PC-3 (cell line): ENCODE data around the gene CLDN22. TPM values are rescaled to one million over a fixed set of nuclear protein-coding genes. Genes with fewer than 3 reads are reported as not detected.

Experiments used
- ATAC-seq: fragments of 200-7000 bp; cut with Tn5 transposase; 2 replicates; pipeline ENCODE4 v1.9.1; 2020; ENCODE audit warnings: mild to moderate bottlenecking, moderate library complexity
- BruUV-seq: library from RNA; stranded (reverse); fragments of 400-500 nt; replicated peaks from 2 replicates; lab custom pipeline; 2021; lab: Mats Ljungman, UMichigan
- CTCF ChIA-PET: fragments of 300-600 bp; sonication (Branson Sonifier 250); formaldehyde crosslinking; loops from one replicate; lab custom pipeline; 2022; ENCODE audit warnings: antibody characterized with exemption; lab: Charles Lee
- POLR2A ChIA-PET: fragments of 300-600 bp; sonication (Branson Sonifier 250); formaldehyde crosslinking; loops from one replicate; lab custom pipeline; 2022; ENCODE audit warnings: antibody characterized with exemption; ENCODE audit not compliant: unreplicated experiment; lab: Charles Lee
- DNase-seq: peaks from one replicate; pipeline ENCODE4 v3.0.0-alpha.2; 2015
- H2AFZ ChIP-seq: fragments of 300-600 bp; sonication (generic); 2 replicates; pipeline ENCODE4 v1.6.0; 2016; ENCODE audit warnings: antibody characterized with exemption, low read length
- H3F3A ChIP-seq: fragments of 300-600 bp; sonication (generic); one replicate; pipeline ENCODE4 v1.6.0; 2017; ENCODE audit warnings: antibody characterized with exemption, low read length, control low read depth, mild to moderate bottlenecking; ENCODE audit not compliant: unreplicated experiment
- H3K27ac ChIP-seq: fragments of 300-600 bp; sonication (generic); 2 replicates; pipeline ENCODE4 v1.5.1; 2016; ENCODE audit warnings: mild to moderate bottlenecking, low read length
- H3K27me3 ChIP-seq: fragments of 300-600 bp; sonication (generic); 2 replicates; pipeline ENCODE4 v1.6.1; 2016; ENCODE audit warnings: low read length, mixed read lengths
- H3K36me3 ChIP-seq: fragments of 300-600 bp; sonication (generic); 2 replicates; pipeline ENCODE4 v1.6.1; 2016; ENCODE audit warnings: low read depth, mixed run types, low read length, mixed read lengths
- H3K4me1 ChIP-seq: fragments of 300-600 bp; sonication (generic); 2 replicates; pipeline ENCODE4 v1.5.1; 2016; ENCODE audit warnings: low read length; ENCODE audit not compliant: insufficient read depth
- H3K4me2 ChIP-seq: fragments of 300-600 bp; sonication (generic); 2 replicates; pipeline ENCODE4 v1.6.0; 2016; ENCODE audit warnings: low read length
- H3K4me3 ChIP-seq: fragments of 300-600 bp; sonication (generic); 2 replicates; pipeline ENCODE4 v1.5.1; 2016; ENCODE audit warnings: mild to moderate bottlenecking, low read length, mixed read lengths
- H3K79me2 ChIP-seq: fragments of 300-600 bp; sonication (generic); 2 replicates; pipeline ENCODE4 v1.6.1; 2017; ENCODE audit warnings: low read length, mixed read lengths
- H3K9ac ChIP-seq: fragments of 300-600 bp; sonication (generic); 2 replicates; pipeline ENCODE4 v1.6.0; 2016; ENCODE audit warnings: mild to moderate bottlenecking, low read length
- H3K9me2 ChIP-seq: fragments of 300-600 bp; sonication (generic); replicated peaks from 2 replicates; pipeline ENCODE4 v1.6.1; 2016; ENCODE audit warnings: mixed run types, low read length, mixed read lengths
- H3K9me3 ChIP-seq: fragments of 300-600 bp; sonication (generic); 2 replicates; pipeline ENCODE4 v1.6.1; 2016; ENCODE audit warnings: low read length, mixed read lengths
- H4K20me1 ChIP-seq: fragments of 300-600 bp; sonication (generic); 2 replicates; pipeline ENCODE4 v1.6.1; 2016; ENCODE audit warnings: low read length, mixed read lengths
- EZH2 ChIP-seq: fragments of 300-600 bp; sonication (generic); IDR thresholded peaks from one replicate; pipeline ENCODE4 v1.6.1; 2017; ENCODE audit warnings: antibody characterized with exemption, mild to moderate bottlenecking, low read length; ENCODE audit not compliant: unreplicated experiment
- EZH2phosphoT487 ChIP-seq: fragments of 300-600 bp; sonication (generic); IDR thresholded peaks from 2 replicates; pipeline ENCODE4 v1.6.1; 2018; ENCODE audit warnings: mild to moderate bottlenecking, antibody characterized with exemption, low read length, borderline replicate concordance
- intact Hi-C: fragments of 100-400 bp; cut with micrococcal nuclease; formaldehyde crosslinking; loops from 2 replicates; pipeline ENCODE4 v1.9.0; 2023
- total RNA-seq: library from RNA; depleted of rRNA; stranded (reverse); fragments of >200 nt; gene quantifications from 2 replicates; pipeline ENCODE4 v1.2.3, GENCODE V29; 2014
- TF ChIP-seq, protein P1 (sequence below): fragments of 300-600 bp; sonication (generic); conservative IDR thresholded peaks from 2 replicates; pipeline ENCODE4 v1.5.1; 2017; ENCODE audit warnings: antibody characterized with exemption, low read depth, mild to moderate bottlenecking, low read length

The CLDN22 gene
- total RNA-seq, 1 experiment from 2014 or later, result not detected

- CTCF ChIA-PET, result no interaction called here
- no peaks in the 10 kb centered on the region for H3K27me3 ChIP-seq
- peaks cover 15% of the 10 kb centered on the region for H3K4me1 ChIP-seq
- no peak overlapping the region for H3K4me3 ChIP-seq
- intact Hi-C loops, result no loop called here
- H4K20me1 ChIP-seq, result no peaks in the 10 kb centered on the region
- ATAC-seq (no peak), DNase-seq (no peak)
- BruUV-seq, result no TSS peak
- no peak overlapping the region for H3K27ac ChIP-seq
- H3K36me3 ChIP-seq, result no peaks in the 10 kb centered on the region
- H3K9me2 ChIP-seq, result no peaks in the 10 kb centered on the region
- H3K79me2 ChIP-seq, result no peaks in the 10 kb centered on the region
- no peak overlapping the region for H3K4me2 ChIP-seq
- no peaks in the 10 kb centered on the region for H3F3A ChIP-seq
- no peak overlapping the region for H2AFZ ChIP-seq
- H3K9ac ChIP-seq, result no peak overlapping the region
- H3K9me3 ChIP-seq, result no peaks in the 10 kb centered on the region
- TF ChIP-seq EZH2phosphoT487, result no peak
- TF ChIP-seq, protein P1, sequence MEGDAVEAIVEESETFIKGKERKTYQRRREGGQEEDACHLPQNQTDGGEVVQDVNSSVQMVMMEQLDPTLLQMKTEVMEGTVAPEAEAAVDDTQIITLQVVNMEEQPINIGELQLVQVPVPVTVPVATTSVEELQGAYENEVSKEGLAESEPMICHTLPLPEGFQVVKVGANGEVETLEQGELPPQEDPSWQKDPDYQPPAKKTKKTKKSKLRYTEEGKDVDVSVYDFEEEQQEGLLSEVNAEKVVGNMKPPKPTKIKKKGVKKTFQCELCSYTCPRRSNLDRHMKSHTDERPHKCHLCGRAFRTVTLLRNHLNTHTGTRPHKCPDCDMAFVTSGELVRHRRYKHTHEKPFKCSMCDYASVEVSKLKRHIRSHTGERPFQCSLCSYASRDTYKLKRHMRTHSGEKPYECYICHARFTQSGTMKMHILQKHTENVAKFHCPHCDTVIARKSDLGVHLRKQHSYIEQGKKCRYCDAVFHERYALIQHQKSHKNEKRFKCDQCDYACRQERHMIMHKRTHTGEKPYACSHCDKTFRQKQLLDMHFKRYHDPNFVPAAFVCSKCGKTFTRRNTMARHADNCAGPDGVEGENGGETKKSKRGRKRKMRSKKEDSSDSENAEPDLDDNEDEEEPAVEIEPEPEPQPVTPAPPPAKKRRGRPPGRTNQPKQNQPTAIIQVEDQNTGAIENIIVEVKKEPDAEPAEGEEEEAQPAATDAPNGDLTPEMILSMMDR, result no peak
- no peak for TF ChIP-seq EZH2
- POLR2A ChIA-PET, result no interaction called here
Measured at GRCh38 chr4:183356931-183357675, 37.0 kb upstream of the CLDN22 start.

GRCh38 chr4:183356173-183356830 lies 36.2 kb upstream of the CLDN22 start:
- intact Hi-C loops, result no loop called here
- Histone ChIP-seq H3K9me2 (no peaks in the 10 kb centered on the region), H4K20me1 (no peaks in the 10 kb centered on the region), H3K4me2 (peak overlapping the region; percentile 37; the same call in 1 of the 2 replicates), H3K36me3 (no peaks in the 10 kb centered on the region), H3K9ac (no peak overlapping the region), H3K4me1 (peaks cover 15% of the 10 kb centered on the region), H3K27me3 (no peaks in the 10 kb centered on the region), H3K79me2 (no peaks in the 10 kb centered on the region), H3K9me3 (no peaks in the 10 kb centered on the region), H3F3A (no peaks in the 10 kb centered on the region), H3K4me3 (no peak overlapping the region), H3K27ac (no peak overlapping the region), H2AFZ (no peak overlapping the region)
- no TSS peak for BruUV-seq
- no peak for ATAC-seq
- DNase-seq, result no peak
- ChIA-PET CTCF (no interaction called here), POLR2A (no interaction called here)
- no peak for TF ChIP-seq EZH2phosphoT487
- TF ChIP-seq EZH2, result no peak
- TF ChIP-seq, protein P1, result no peak

DNA sequence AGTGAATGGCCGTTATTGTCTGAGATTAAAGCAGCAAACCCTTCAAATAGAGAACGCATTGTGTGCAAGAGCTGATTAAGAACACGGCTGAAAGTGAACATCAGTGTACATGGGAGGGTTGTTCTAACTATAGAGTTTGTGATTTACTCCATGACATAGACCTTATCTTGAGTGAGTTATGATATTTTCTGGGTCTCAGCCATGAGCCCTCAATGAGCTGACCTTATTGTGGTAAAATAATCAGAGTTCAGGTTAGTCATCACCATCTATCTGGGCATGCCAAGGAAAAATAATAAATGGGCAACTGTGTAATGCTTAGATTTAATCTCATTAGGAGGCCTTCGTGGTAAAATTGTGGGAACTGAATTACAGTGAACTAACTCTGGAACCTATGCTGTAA lies 35.3 kb upstream of the CLDN22 start:
- POLR2A ChIA-PET, result no interaction called here
- H3K9me3 ChIP-seq, result no peaks in the 10 kb centered on the region
- peak; percentile 72 for DNase-seq

More for the DNA sequence above, 35.3 kb upstream of the CLDN22 start:
- peak overlapping the region; percentile 64 for H3K27ac ChIP-seq
- H4K20me1 ChIP-seq, result no peaks in the 10 kb centered on the region
- intact Hi-C loops, result no loop called here
- ATAC-seq, result peak; percentile 78
- no peaks in the 10 kb centered on the region for H3K36me3 ChIP-seq
- H3K27me3 ChIP-seq, result no peaks in the 10 kb centered on the region
- no peak for TF ChIP-seq EZH2
- no peak for TF ChIP-seq EZH2phosphoT487
- TF ChIP-seq, protein P1, result no peak
- H3K9me2 ChIP-seq, result no peaks in the 10 kb centered on the region
- H3K9ac ChIP-seq, result no peak overlapping the region
- no peak overlapping the region for H3K4me3 ChIP-seq
- H3K79me2 ChIP-seq, result no peaks in the 10 kb centered on the region
- H3K4me1 ChIP-seq, result peaks cover 15% of the 10 kb centered on the region
- no peak overlapping the region for H2AFZ ChIP-seq
- H3F3A ChIP-seq, result no peaks in the 10 kb centered on the region
- no TSS peak for BruUV-seq
- CTCF ChIA-PET, result no interaction called here
- peak overlapping the region; percentile 37; the same call in 1 of the 2 replicates for H3K4me2 ChIP-seq
